Fibroblast of the conjunctiva (primary cell): Measurements from ENCODE around the gene PPP1R12B.
"Not testable (repeated sequence)": the region's sequence is repeated elsewhere in the genome, so short reads cannot be mapped to it uniquely, and the experiment has no call there.

Source experiments
- DNase-seq: peaks from one replicate; pipeline ENCODE4 v3.0.0-alpha.2; 2010; ENCODE audit warnings: low read depth

Gene PPP1R12B

GRCh38 chr1:202343652-202344349, 4.7 kb upstream of the PPP1R12B start:
- no peak for DNase-seq

- no peak for DNase-seq
Observed at GRCh38 chr1:202348005-202348508, 442 bp upstream of the PPP1R12B start.

- peak; percentile 78 for DNase-seq
Observed at GRCh38 chr1:202349206-202349928, 868 bp downstream of the PPP1R12B start.

- no peak for DNase-seq
Observed at GRCh38 chr1:202351725-202352124, 3.2 kb downstream of the PPP1R12B start.

- not testable (repeated sequence) for DNase-seq
Observed at GRCh38 chr1:202352583-202353197, 4.2 kb downstream of the PPP1R12B start.

GRCh38 chr1:202355944-202356553, 7.5 kb downstream of the PPP1R12B start:
- DNase-seq, result no peak

GRCh38 chr1:202357506-202357905, 9.0 kb downstream of the PPP1R12B start:
- DNase-seq, result no peak

- no peak for DNase-seq
Observed at GRCh38 chr1:202361224-202361623, 12.7 kb downstream of the PPP1R12B start.

GRCh38 chr1:202361701-202362100, 13.2 kb downstream of the PPP1R12B start:
- DNase-seq, result no peak

GRCh38 chr1:202362212-202362611, 13.7 kb downstream of the PPP1R12B start:
- DNase-seq, result no peak

- DNase-seq, result no peak
Observed at GRCh38 chr1:202365092-202365815, 16.8 kb downstream of the PPP1R12B start.

- no peak for DNase-seq
Observed at GRCh38 chr1:202367271-202367670, 18.8 kb downstream of the PPP1R12B start.

- not testable (repeated sequence) for DNase-seq
Observed at GRCh38 chr1:202370906-202371305, 22.4 kb downstream of the PPP1R12B start.

GRCh38 chr1:202374099-202374498, 25.6 kb downstream of the PPP1R12B start:
- no peak for DNase-seq

GRCh38 chr1:202375175-202375574, 26.7 kb downstream of the PPP1R12B start:
- DNase-seq, result not testable (repeated sequence)

GRCh38 chr1:202376247-202376646, 27.7 kb downstream of the PPP1R12B start:
- DNase-seq, result peak; percentile 20

- not testable (repeated sequence) for DNase-seq
Observed at GRCh38 chr1:202379884-202380529, 31.5 kb downstream of the PPP1R12B start.

- not testable (repeated sequence) for DNase-seq
Observed at GRCh38 chr1:202380535-202380934, 32.0 kb downstream of the PPP1R12B start.

- not testable (repeated sequence) for DNase-seq
Observed at GRCh38 chr1:202381867-202382266, 33.4 kb downstream of the PPP1R12B start.

- not testable (repeated sequence) for DNase-seq
Observed at GRCh38 chr1:202395831-202396230, 47.3 kb downstream of the PPP1R12B start.

GRCh38 chr1:202397256-202397655, 48.8 kb downstream of the PPP1R12B start:
- DNase-seq, result no peak
